Activated CD8-positive, alpha-beta memory T cell treated with anti-CD3 and anti-CD28 coated beads, Interleukin-2, amount 50 U/mL, for 1 hour (primary cell): ENCODE measurements around the gene PTCH1.
A peak's percentile ranks its signal among the peaks of the same experiment; 100 is the strongest.

Source experiments
- DNase-seq: peaks from one replicate; pipeline ENCODE4 v3.0.0-alpha.2; 2020; ENCODE audit errors: extremely low read depth

PTCH1 gene

DNA sequence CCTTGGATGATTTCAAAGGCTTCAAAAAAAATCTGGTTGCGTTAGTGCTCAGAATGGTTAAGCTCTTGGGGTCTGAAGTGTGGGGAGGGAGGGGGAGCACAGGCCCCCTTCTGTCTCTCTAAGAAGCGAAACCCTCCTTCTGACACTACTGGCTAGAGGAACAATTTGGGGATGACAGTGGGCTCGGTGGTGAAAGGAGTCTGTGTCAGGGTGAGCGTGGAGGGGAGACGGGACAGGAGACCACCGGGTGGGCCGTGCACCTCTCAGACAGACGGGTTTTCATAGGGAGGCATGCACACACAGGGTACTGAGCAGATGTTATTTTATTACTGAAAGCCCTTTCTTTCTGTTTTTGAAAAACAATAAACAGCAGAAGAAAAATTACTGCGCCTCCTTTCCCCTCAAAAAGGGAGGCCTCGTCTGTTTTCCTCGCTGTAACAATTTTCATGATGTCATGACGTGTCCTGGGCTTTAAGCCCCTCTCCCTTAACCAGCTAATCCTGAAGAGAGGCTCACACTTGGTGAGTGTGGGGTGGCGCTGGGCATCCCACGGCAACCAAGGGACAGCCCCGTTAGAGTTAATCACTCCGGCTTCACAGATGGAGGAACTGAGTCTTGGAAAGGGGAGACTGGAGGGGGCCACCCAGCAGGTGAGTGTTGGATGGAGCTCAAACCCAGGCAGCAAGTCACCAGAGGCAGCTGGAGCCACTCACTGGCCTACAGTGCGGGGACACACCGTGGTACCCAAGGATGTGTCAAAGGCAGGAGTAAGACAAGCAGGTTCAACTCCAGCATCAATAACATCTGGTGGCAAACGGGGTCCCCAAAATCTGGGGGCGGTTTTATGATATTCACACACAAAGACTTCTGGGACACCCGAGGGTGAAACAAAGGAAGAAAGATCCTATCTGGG, 53.4 kb downstream of the PTCH1 start:
- no peak for DNase-seq

DNA sequence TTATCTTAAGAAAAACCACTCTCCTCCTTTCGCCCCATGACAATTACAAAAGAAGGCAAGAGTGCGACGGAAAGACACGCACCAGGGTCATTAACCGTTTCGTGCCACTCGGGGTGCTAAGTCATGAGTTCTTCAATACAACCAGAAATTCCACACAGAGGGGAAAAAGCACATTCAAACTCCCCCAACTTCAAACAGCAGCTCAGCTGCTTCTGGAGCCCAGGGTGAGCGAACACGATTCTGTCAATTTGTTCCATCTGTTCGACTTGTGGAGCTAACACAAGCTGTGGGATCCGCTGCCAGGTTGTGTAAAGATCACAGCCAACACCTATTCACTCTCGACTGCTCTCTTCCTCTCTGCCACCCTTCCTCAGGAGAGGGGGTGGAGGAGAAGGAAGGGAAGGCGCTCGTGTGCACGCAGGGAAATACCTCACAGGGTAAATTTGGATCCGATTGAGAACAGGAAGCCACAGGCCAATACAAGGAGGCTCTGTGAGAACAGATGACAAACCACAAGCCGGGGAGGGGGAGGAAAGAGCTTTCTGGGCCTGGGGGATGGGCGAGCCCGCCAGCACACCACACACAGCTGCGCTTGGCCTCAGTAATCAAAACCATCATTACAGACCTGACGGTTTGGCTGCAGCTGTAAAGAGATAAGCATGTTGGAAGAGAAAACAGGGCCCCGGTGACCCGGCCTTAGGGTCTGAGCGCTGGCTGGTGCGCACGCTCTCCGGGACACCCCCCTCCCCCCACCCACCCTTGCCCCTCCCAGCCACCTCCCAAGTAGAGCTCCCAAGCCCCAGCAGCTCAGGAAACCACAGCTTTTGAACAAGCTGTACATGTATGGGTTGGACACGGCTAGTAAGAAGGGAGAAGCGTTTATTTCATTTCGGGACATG, 54.3 kb downstream of the PTCH1 start:
- peak; percentile 33 for DNase-seq

DNA sequence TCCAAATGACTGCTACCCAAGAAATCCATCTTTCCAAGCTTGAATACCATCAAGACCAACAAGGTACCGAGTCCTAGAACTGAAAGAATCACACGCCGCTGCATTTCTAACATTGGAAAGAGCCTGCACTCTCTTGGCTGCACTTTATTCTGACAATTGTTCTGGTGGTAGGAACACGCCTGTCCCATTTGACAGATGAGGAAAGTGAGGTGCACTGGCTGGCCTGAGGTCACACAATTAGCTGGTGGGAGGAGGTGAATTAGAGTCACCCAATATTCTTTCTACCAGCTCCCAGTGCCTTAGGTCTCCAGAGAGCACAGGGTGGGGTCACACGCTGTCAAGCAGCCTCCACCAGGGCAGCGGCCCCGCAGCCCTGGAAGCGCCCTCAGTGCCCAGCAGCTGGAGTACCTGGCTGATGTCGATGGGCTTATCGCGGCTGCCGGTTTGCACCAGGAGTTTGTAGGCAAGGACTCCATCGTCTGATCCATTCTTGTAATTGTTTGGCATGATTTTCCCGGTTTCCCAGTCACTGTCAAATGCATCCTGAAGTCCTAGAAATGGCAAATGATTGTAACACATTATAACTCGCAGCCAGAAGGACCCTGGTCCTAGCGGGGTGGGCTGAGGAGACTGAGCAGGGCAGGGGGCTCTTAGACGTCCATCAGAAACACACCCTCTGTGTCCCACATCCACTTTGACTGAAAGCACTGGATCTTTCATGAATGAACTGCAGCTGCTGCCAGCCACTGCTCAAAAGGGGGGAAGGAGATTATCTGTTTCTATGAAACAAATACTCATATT, 55.1 kb downstream of the PTCH1 start:
- no peak for DNase-seq

DNA sequence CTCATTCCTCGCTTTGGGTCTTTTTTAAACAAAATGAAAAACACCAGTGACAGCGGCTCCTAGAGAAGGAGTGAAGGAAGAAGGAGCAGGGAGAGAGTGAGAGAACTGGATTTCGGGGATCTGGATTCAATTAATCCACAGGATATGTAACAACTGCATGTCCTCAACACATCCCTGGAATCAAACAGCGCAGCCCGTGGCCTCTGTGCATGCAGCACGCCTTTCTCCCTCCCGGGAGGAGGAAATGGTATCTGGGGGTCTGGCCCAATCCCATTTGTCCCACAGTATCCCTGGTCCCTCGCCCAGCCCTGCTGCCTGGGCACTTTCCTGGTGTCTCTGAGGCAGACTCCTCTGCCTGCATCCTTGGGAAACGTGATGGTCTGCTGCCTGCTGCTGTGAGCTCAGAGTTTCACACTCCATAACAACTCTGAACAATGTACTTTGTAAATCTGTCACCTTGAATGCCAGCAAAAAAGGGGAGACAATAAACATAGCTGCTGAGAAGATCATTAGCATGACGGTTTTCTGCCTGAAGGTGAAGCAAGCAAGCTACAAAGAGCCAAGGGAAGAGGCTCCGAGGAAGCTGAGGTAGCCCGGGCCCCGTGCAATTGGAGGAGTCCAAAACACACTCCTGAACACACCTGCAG, 56.1 kb downstream of the PTCH1 start:
- no peak for DNase-seq

DNA sequence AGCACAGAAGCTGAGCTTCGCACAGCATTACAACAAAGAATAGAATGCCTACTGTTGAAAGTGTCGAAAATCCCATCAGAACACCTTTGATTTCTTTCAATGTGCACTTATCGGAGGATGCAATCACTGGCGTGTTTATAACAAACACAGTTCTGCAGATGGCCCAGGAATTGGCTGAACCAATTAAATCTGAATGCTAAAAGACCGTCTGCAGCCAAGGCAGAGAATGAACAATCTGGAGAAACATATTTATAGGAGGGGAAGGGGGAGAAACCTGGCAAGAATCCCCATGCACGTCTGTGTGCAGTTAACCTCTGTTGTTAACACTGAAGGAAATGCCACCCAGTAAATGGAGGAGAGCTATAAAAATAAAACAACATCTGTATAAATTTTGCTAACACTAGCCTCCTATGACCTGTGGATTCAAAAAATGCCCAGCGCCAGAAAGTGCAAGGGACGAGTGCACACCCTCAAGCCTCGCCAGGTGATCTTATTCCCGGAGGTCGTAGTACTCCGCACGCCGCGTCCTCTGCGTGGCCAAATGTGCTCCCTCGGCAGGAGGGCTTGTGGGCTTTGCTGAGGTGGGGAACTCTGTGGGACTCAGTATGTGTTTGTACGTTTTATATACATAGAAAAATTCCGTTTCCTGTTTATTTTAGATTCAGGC, 56.8 kb downstream of the PTCH1 start:
- DNase-seq: no peak

DNA sequence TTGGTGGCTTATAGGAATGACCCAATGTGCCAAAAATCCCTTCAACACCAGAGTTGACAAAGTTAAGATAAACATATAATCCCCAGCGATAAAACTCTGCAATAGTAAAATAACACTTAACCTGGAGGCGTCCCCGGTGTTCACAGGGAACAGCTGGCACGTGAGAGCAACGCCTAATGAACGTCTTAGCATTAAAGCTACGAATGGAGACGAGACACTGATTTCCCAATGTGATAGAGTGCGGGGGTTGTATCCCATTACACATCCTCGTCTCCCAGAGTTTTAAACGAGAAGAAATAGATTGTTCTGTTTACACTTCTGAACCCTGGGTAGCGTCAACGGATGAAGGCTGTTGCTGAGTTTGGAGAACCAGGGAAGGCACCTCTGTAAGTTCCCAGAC, 57.6 kb downstream of the PTCH1 start:
- DNase-seq: no peak

DNA sequence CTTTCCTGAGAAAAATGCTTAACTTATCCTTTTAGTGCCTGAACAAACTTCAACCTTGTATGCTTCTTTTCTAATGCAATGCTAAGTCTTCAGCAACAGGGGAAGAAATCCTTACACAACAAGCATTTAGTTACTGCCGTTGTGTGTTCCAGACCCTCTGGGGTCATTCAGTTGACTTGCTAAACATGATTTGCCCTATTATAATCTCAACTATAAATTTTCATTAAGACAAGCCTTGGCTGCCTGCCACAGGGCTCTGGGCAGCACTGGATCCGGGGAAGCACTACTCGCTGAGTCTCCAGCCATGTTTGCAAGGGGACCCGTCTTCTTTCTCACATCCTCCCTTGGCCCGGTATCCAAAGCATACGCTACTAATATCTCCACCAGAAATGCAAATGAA, 58.1 kb downstream of the PTCH1 start:
- no peak for DNase-seq

DNA sequence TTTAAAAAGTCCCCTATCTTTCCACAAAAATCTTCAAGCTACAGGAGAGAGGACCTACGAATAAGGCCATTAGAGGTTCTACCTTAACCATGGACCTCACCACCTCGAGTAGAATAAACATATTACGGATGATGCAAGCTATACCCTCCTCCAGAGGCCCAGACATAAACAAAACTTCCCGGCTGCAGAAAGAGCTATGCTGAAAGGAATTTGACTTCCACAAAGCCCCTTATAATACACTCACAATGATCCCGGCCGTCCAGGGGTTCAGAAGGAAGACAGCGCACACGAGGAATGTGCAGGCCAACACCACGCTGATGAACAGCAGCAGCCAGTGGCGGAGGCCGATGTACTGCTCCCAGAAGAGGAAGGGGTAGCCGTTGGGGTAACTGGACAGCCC, 59.0 kb downstream of the PTCH1 start:
- no peak for DNase-seq

DNA sequence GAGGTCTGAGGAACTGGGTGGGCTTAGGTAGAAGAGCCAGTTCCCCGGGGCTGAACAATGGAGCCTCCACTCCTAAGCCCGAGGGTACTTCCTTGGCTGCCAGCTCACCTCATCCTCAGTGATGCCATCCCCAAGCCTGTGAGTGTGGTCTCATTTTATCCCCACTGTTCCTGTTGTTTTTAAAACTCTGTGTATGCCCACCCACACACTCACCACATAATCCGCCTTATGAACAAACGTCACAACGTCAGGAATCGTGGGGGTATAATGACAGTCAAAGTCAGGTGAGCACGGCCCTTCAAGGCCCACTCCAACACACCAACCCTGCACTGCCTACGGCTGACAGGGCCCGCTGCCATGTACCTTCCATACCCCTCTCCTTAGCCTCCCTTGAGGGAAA, 61.1 kb downstream of the PTCH1 start:
- no peak for DNase-seq

DNA sequence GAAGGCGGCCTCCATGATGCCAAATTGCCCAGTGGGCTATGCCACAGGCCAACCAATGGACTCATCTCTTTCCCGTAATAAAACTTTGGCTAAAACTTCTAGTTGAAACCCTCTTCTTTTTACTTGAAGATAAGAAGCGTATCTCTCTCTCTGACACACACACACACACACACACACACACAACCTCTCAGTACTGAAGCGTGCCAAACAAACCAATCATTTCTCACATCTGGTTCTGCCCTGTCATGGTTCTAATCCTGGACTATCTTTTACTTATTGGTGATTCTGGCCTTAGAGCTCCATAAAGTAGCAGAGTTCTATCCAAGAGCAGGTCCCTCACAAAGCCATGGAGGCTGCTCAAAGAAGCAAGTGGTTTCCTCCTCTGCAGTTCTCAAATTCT, 64.6 kb downstream of the PTCH1 start:
- DNase-seq: no peak

DNA sequence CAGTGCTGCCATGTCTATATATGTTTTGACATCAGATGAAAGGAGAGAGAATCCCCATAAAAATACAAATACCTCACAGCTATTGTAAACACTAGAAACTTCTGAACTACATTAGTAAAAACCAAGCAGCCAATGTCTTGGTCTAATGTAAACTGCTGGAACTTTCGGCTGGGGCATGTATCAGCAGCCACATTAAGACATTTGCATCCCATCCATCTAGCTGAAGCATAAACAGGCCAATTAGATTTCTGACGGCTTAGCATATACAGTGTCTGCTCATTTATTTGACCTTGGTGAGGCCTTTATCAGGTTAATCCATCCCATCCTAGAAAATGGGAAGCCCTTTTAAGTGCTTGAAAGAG, 65.7 kb downstream of the PTCH1 start:
- no peak for DNase-seq

DNA sequence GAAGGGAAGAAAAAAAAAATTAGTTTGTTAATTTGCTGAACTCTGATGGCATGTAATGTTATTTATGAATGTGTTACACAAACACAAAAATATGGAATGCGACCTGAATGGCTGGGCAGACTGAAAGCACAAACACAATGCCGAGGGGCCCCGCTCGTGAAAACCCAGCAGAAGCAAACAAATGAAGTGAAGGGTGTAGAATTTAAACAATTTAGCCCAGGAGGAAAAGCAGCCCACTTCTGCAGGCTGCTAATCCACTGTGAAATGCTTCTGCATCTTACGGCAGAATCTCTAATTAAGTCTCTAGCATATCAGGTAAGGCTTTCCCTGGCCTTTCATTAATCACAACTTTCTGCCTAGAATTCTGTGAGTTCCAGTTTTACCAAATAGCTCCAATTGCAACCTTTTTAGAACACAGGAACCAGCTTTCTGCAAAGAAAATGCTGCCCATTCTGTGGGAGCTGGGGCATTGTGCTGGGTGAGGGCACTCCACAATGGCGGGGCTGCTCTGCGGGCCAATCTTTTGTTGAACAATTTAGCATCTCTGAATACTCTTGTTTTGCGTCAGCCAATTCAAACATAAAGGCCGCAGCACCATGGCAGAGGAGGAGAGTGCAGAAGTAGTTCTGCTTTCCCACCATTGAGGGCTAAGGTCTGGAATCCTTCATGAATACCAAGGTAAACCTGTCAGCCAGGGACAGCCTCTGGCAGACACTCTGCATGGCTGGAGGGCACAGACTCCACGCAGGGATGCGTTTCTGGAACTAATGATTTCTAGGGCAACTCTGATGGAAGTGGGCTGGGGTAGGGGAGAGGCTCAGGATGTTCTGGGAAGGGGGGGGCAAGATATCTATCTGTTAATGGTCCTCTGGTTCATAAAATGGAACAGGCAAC, 66.4 kb downstream of the PTCH1 start:
- DNase-seq: no peak

DNA sequence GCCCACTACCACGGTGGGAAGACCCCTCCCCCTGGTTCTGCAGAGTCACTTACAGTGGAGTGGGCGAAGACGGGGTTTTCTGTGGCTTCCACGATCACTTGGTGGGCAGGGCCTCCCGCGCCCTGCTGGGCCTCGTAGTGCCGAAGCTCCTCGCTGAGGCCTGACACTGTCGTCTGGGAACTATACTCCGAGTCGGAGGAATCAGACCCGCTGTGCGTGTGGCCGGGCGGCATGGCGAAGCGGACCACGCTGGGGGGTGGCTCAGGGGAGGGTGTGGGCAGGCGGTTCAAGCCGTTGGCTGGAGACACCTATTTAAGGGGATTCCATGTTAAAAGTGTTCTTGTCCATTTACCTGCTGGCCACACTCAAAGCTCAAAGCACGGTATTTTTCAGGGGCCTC, 67.8 kb downstream of the PTCH1 start:
- DNase-seq: no peak

DNA sequence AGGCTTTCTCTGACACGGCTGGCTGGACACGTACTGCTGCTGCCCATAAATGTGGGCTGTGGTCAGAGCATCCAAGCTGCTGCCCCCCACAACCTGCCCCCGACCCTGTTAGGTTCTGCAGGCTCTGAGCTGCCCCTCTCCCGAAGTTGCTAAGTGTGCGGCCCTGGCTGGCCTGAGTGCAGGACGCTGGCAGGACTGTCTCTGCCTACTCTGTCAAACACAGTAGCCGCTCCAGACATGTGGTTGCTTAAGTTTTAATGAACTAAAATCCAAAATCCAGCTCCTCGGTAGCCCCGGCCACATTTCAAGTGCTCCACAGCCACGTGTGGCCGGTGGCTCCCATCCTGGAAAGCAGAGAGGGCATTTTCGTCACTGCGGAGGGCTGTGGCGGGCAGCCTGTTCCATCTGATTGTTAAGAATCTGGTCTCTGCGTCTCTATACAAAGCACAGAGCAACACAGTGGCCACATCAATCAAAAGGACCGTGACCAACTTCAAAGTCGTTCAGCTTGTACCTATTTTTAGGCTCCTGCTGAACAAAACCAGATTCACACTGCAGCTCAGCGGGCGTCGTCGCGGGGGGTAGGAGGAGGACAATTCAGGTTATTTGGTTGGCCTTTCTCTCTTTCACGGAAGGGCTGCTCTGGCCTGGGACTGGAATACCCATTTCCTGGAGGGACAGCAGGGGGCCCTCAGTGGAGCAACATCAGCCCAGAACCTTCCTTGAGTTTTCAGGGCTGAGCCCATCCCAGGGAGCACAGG, 68.9 kb downstream of the PTCH1 start:
- no peak for DNase-seq

DNA sequence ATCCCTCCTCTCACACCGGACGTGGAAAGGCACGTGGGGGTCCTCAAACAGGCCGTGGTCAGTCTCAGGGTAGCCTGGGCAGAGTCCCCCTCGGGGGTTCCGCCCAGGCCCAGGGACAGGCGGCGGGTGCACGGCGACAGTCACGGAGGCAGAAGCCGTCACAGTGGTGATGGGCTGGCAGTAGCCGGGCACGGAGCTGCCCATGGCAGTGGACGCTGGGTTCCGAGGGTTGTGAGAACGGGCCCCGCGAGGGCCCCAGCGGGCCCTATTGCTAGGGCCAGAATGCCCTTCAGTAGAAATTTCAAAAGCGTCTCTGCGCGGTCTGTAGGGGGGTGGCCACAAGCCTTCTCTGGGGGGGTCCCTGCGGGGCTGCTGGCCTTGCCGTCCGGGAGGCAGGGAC, 69.8 kb downstream of the PTCH1 start:
- DNase-seq: no peak

DNA sequence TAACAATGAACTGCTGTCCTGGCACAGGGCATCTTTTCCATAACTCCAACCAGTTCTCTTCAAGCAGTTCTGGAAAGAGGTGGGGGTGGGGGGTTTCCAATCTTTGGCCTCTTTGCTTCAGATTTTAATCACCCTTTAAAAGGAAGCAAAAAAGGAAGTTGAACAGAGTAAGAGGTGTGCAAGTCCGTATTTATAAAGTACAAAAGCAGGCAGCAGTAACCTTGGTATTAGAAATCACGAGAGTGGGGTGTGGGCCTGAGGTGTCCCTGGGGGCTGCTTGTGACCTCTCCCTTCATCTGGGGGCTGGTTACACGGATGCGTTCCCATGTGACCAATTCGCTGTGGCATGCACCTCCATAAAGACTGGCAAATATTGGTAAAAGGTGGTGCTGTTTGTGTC, 70.5 kb downstream of the PTCH1 start:
- no peak for DNase-seq

DNA sequence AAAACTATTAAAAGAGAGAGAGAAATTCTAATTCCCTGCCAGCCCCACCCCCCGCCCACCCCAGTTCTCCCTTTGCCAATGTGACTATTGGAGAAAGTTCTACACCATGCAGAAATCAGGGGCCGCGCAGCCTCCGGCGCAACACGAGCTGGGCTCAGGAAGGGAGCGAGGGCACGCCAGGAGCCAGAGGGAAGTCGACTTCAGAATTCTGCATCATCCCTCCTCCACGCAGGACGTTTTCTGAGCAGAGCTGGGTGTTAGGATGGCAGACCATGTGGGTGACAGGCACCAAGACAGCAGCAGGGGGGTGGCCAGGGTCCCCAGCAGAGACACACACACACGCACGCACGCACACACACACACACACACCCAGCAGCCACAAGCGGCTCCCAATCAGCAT, 72.6 kb downstream of the PTCH1 start:
- no peak for DNase-seq

DNA sequence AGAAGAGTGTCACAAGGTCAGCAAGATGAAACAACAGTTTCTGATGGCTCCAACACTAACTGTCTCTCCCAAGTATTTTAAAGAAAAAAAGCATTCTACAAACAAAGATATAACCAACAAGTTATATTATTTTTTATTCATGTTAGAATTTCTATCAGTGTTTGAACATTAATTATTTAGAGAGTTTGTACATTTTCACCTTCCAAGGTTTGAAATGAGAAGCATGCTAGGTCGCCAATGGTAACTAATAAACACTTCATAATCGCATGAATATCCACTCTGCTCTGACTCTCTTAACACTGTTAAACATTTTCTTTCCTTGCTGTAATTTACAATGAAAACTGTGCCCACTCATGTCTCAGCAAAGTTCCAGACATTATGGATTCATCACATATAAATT, 73.5 kb downstream of the PTCH1 start:
- no peak for DNase-seq

DNA sequence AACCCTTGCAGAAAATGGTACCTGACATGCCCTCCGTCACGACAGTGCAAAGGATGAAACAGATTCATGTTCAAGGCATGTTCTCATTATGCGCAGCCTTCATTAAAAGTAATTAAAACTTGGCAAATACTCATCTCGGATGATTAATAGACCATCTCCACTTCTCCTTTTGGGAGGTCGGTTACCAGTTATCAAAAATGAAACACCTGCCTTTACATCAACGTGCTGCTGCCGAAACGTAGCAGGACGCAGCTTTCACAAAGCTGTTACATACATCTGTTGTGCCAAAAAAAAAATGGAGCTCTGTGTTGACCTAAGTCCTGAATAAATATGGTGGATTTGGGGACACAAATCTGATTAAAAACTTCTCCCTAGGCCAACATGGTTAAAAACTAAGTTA, 75.7 kb downstream of the PTCH1 start:
- DNase-seq: no peak
